SK-N-SH (cell line): ENCODE results near the gene PEX7.

ENCODE experiments used
- EP300 ChIP-seq, 2 experiments: IDR thresholded peaks; 2 replicates each; pipeline versions ENCODE4 v1.4.0 to v1.6.1; 2012; ENCODE audit warnings: borderline replicate concordance in 1 of 2, low read depth in 1 of 2, low read length in 1 of 2
- POLR2AphosphoS5 ChIP-seq: IDR thresholded peaks from 2 replicates; pipeline ENCODE4 v1.6.1; 2012; ENCODE audit warnings: low read depth, low read length
- TF ChIP-seq, protein P1 (sequence below): fragments of 200-600 bp; sonication (generic); IDR thresholded peaks from 2 replicates; pipeline ENCODE4 v1.6.1; 2017; ENCODE audit warnings: antibody characterized with exemption, mild to moderate bottlenecking, moderate library complexity

DNA sequence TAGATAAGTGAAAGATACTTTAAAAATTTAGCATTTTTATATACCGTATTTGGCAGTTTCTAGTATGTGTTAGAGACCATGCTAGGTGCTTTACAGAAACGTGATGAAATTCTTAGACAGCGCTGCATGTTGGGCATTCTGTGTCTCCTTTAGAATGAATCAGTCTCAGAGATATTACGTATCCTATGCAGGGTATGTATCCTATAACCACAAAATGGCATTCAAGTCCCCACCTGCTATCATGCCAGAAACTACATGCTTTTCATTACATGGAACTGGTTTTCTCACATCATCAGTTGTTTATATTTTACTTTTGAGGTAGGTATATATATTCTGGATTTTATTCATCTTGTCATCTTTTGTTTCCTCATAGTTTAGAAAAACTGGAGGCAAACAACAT is 42.3 kb downstream of the PEX7 start:
- TF ChIP-seq EP300 (IDR thresholded peaks at IDR 0.05; ENCODE audit: borderline replicate concordance in 1 of 2, low read depth in 1 of 2, low read length in 1 of 2) (no peak), POLR2AphosphoS5 (no peak)
- TF ChIP-seq, protein P1, sequence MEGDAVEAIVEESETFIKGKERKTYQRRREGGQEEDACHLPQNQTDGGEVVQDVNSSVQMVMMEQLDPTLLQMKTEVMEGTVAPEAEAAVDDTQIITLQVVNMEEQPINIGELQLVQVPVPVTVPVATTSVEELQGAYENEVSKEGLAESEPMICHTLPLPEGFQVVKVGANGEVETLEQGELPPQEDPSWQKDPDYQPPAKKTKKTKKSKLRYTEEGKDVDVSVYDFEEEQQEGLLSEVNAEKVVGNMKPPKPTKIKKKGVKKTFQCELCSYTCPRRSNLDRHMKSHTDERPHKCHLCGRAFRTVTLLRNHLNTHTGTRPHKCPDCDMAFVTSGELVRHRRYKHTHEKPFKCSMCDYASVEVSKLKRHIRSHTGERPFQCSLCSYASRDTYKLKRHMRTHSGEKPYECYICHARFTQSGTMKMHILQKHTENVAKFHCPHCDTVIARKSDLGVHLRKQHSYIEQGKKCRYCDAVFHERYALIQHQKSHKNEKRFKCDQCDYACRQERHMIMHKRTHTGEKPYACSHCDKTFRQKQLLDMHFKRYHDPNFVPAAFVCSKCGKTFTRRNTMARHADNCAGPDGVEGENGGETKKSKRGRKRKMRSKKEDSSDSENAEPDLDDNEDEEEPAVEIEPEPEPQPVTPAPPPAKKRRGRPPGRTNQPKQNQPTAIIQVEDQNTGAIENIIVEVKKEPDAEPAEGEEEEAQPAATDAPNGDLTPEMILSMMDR: no peak
